NAMALWA (cell line): ENCODE results near the gene RDM1.
"Not testable (repeated sequence)": the region's sequence is repeated elsewhere in the genome, so short reads cannot be mapped to it uniquely, and the experiment has no call there.

Source experiments
- DNase-seq: peaks from one replicate; pipeline ENCODE4 v3.0.0-alpha.2; 2015; ENCODE audit warnings: low spot score

RDM1 gene, protein sequence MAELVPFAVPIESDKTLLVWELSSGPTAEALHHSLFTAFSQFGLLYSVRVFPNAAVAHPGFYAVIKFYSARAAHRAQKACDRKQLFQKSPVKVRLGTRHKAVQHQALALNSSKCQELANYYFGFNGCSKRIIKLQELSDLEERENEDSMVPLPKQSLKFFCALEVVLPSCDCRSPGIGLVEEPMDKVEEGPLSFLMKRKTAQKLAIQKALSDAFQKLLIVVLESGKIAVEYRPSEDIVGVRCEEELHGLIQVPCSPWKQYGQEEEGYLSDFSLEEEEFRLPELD

DNA sequence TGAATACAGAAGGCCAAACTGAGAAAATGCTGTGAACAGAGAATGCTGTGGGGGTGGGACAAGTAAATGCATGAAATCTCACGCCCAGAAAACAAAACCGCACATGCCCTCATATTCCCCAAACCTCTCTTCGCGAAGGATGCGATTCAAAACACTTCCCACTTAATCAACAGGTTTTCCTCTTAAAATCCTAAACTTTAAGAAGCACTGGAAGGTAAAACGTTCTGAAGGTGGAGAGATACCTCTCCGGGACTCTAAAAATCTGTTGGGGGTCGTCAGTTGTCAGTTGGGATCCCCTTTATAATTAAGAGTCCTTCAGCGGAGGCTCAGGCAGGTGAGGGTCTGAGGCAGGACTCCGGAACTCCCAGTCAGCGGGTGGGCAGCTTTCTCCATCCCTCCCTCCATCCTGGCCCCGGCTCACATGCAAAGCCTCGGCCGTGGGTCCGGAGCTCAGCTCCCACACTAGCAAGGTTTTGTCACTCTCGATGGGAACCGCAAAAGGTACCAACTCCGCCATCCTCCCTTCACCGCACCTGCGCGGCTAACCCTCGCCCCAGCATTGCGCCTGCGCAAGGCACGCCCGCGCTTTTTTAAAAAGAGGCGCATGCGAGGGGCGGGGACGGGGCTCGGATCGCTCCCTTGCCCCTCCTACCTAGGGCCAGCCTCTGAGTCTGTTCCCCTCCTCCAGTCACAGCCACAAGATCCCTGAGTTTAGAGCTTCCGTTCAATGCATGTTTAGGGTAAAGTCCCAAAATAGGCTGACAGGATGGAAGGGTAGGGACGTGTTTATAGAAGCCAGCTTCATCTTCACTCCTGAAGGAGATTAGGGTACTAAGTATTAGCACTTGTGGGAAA is at the start of gene RDM1:
Gene RDM1 (minus strand): TSS at position 563 of the 855 bp plus-strand sequence. CDS start 46 bp downstream, at position 517.
- DNase-seq, result peak; percentile 80

DNA sequence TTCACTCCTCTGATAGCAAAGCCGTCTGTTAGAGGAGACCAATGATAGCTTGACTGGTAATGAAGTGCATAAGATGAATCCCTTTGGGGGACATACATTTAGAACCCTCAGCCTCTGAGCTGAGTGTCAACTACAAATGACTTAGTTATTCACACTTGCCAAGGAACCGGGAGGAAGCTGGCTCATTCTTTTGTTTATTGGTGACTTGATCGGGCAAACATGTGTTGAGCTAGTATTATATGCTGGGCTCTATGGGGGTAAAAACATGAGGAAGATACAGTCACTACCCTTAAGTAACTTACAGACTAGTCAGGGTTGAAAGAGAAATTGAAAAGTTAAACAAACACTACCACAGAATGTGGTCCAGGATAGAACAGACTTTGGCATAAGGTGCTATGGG is 47.8 kb upstream of the RDM1 start:
- no peak for DNase-seq

DNA sequence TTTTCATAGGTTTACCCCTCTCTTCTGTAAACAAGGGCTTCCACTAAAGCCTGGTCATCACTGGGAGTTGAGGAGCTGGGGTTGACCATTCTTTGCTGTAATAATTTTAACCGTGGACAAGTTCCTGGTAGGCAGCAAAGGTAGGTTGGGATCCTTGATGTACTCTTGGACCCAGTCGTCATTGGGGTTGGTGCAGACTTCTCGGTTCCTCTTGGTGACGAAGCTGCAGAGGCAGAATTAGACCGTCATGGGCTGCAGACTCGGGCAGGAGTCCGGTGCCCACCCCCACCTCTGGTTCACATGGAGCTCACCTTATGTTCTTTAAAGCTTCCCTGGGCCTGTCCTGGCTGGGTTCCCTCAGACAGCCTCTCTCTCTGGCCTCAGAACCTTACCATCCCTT is 46.9 kb upstream of the RDM1 start:
- no peak for DNase-seq

DNA sequence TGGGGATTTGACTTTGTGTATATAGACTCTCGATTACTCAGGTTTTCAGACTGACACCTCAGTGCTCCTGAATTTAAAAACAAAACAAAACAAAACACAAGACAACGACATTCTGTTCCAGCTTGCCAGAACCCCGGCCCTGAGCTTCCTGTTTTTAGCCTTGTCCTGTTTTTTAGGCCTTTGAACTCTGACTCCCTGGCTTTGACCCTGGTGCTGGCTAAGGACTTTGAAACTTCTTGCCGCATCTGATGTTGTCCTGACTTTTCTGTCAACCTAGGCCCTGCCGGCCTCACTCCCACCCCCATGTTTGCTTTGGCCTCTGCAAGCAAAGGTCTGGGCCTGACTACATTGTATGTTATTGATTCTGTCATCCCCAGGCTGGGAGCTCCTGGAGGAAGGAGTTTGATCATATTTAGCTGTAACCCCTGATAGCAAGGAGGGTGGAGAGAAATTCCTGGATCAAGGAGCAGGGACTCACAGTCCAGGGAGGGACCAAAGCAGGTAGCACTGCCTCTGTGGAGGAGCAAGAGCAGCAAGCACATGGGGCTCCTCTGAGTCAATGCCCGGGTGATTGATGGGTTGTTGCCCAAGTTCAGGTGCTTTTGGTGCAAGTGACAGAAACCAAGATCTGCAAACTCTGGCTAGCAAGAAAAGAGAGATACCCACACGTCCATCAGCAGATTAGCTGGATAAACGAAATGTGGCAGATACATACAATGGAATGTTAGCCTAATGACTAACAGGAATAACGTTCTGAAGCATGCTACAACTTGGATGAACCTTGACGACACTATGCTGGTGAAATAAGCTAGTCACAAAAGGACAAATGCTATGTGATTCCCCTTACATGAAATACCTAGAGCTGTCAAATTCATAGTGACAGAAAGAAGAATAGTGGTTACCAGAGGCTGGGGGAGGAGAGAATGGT is 43.0 kb upstream of the RDM1 start:
- DNase-seq, result no peak

DNA sequence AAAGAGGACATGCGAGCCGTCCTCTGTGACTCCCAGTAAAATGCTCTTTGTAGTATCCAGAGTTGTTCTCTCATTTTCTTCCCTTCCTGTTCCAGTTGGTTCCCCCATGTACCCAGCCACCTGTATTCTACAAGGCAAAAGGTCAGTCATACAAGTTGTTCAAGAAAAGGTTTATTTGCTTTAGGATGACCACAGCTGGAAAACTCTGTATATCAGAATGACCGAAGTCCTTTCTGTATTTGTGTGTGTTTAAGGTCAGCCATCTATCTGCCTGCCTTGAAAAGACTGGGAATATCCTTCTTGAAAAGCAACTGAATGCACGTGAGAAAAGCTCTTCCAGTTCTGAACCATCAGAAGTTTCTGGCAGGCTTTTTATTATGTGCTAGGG is 42.4 kb upstream of the RDM1 start:
- no peak for DNase-seq

DNA sequence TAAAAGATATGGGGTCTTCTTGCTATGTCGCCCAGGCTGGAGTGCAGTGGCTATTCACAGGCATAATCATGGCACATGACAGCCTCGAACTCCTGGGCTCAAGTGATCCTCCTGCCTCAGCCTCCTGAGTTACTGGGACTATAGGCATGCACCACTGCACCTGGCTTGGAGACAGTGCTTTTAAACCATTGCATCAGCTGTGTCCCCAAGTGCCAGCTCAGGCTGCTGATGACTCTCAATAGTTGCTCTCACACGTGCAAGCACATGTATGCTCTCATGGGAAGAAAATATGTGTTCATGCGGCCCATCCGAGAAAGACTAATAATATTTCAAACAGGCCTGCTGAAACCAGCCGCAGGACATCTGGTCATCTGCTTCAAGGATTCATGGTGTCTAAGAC is 42.0 kb upstream of the RDM1 start:
- DNase-seq, result no peak

DNA sequence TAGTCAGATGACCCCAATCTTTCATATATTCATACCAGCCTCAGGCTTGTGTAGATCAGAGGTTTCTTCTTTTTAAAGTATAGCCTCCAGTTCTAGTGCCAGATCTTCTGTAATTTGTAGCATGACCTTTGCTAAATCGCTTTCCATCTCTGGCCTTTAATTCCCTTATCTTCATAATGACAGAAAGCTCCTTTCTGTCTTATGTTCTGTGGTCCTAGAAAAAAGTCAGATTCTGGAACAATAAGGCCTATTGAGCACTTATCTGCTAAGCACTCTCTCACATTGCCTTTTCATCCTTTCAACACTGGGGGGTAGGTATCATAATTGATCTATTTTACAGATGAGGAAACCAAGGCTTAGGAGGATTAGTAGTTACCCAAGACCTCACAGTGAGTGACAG is 41.5 kb upstream of the RDM1 start:
- no peak for DNase-seq

DNA sequence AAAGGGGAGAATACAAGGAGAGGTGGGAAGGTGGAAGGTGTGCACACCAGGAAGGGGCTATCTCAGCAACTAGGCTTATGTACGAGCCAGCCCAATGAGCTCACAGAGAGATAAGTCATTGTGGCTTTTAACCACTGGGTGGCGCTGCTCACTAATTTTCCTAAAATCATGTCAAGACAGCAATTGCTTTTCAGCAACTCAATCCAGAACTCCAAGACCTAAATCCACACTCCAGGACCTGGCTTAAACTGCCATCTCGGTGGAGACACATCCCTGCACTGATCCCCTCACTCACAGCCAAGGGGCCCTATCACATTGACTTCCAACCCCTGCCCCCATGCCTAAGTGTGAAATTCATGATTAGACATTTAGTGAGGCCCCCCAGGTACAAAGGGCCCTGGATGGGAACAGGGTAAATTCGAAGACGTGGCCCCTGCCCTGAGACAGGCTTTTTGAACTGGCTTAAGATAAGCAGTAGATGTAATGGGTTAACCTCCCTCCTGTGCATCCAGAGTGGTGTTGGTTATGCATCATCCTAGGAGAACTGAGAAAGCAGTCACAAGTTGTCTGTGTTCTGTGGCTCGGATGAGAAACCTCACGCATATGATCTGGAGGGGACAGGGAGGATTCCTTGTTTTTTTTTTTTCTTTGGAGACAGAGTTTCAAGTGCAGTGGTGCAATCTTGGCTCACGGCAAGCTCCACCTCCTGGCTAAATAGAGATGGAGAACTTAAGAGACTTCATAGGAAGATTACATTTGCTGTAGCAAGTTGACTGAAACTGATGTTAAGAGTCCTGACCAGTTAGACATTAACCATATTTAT is 39.2 kb upstream of the RDM1 start:
- peak; percentile 85 for DNase-seq

DNA sequence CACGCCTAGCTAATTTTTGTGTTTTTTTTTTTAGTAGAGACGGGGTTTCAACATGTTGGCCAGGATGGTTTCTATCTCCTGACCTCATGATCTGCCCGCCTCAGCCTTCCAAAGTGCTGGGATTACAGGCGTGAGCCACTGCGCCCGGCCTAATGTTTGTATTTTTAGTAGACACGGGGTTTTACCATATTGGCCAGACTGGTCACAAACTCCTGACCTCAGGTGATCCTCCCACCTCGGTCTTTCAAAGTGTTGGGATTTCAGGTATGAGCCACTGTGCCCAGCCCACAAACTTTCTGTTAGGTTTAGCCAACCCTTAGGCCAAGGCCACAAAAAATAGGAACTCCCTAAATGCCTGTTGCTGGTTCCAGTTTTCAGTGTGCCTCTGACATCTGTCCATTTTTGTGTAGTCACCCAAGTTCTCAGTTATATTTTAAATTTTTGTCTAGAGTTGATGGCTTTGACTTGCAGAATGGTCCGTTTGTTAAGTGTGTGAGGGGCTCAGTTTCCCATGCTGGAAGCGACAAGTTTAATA is 38.0 kb upstream of the RDM1 start:
- no peak for DNase-seq

DNA sequence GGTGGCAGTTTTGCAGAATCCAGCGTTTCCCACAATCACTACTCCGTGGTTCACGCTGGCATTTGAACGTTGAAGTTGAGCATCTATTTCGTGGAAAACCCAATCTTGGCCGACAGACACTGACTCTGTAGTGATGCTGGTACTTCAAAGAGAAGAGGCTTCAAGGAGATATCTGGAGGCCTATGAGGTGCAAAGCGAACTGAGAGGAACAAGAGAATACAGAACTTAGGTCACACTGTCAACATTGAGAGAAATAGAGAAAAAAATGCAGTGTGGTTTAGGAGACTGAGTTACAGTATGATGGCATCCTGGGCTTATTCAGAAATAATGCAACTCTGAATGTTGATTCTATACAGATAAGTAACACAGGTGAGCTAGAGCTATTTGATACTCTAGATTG is 34.7 kb upstream of the RDM1 start:
- no peak for DNase-seq

DNA sequence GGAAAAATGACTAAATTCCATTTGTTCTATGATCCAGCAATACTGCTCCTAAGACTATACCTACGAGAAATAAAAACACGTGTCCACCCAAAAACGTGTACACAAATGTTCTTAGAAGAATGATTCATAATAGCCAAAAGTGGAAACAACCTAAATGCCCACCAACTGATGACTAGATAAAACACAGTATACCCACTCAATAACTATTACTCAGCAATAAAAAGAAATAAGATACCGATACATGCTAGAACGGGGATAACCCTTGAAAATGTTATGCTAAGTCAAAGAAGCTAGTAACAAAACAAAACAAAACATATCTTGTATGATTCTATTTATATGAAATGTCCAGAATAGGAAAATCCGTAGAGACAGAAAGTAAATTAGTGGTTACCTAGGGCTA is 33.1 kb upstream of the RDM1 start:
- no peak for DNase-seq

DNA sequence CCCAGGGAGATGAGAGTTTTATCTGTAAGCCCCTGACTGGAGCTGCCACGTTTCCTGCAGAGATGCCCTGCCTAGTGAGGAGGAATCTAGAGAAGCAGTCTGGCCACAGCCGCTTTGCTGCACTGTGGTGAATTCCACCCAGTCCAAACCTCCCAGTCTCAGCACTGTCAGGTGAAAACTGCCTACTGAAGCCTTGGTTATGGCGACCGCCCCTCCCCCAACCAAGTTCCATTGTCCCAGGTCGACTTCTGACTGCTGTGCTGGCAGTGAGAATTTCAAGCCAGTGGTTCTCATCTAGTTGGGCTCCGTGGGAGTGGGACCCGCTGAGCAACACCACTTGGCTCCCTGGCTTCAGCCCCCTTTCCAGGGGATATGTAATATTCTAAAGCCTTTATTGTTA is 23.1 kb upstream of the RDM1 start:
- DNase-seq, result no peak

DNA sequence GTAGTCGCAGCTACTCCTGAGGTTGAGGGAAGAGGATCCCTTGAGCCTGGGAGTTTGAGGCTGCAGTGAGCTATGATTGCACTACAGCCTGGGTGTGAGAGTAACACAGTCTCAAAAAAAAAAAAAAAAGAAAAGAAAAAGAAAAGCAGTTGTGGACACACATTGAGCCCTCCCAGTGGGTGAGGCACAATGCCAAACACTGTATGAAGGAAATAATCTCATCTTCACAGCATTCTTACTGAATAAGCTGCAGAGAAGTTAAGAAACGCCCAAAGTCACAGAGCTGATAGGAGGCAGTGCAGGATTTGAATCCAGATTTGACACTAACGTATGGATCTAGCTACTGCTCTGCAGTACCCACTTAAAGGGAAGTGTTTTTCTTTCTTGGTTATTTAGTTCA is 18.8 kb upstream of the RDM1 start:
- no peak for DNase-seq

DNA sequence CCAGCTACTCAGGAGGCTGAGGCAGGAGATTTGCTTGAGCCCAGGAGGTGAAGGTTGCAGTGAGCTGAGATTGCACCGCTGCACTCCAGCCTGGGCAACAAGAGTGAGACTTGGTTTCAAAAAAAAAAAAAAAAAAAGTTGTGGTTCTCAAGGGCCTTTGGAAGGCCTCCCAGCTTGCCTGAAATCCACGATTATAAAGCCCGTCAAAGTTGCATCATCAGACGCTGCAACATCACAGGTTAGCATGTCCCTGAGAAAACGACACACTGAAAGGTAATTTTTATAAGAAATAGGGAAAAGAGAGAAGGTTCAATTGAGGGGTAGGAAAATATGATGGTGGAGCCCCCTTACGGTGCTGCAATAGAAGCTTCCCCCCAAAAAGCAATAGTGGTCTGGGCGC is 17.5 kb upstream of the RDM1 start:
- DNase-seq, result no peak

DNA sequence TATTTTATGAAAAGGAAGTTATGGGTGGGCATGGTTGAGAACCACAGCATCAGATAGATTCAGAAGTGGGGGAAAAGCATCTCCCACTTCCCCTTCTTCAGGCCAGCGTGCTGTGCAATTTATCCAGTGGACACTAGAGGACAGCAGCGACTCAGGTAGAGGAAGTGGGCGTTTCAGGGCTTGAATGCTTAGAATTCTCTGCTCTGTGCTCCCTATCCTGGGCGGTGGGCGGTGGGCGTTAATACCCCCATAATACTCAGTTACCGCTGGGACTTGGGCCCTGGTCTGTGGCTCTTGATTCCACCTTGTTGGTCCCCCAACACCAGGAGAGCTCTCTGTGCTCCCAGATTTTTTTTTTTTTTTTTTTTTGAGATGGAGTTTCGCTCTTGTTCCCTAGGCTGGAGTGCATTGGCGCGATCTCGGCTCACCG is 16.6 kb upstream of the RDM1 start:
- peak; percentile 79 for DNase-seq

DNA sequence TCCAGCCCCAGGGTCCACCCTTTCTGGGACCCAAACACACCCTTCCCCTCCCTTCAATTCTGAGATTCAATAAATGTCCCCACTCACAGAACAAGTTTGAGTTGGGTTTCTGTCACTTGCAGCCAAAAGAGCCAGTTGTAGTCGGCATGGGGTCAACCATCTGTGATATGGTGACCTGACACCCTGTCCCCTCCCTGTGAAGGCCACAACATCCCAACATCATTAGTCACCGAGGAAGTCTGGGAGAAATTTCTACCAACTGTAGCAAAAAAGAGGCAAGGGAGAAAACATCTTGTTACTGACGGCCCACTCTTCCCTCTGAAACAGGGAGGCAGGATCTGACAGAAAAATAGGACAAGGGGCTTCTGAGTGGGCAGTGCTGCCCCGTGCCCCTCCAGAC is 13.6 kb upstream of the RDM1 start:
- DNase-seq, result no peak

DNA sequence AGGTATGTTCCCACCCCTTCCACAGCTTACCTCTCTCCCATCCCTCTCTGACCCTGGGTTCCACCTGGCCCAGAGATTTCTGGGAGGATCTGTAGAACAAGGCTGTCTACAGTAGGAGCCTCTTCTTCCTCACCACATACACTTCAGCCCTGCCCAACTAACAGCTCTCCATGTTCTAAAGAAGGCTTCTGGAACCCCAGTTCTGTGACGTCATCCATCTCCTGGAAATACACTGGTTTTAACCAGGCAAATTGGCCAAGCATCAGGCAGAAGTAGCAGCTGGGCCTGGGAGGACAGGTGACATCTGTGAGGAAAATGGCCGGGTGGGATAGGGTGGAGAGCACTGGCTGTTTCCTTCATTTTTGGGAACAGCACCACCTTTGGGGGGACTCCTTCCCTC is 13.0 kb upstream of the RDM1 start, which contains the start of gene LYZL6:
Gene LYZL6 (minus strand): TSS at position 177 of the 400 bp plus-strand sequence. CDS start 4,357 bp downstream, outside the sequence.
- DNase-seq, result no peak

DNA sequence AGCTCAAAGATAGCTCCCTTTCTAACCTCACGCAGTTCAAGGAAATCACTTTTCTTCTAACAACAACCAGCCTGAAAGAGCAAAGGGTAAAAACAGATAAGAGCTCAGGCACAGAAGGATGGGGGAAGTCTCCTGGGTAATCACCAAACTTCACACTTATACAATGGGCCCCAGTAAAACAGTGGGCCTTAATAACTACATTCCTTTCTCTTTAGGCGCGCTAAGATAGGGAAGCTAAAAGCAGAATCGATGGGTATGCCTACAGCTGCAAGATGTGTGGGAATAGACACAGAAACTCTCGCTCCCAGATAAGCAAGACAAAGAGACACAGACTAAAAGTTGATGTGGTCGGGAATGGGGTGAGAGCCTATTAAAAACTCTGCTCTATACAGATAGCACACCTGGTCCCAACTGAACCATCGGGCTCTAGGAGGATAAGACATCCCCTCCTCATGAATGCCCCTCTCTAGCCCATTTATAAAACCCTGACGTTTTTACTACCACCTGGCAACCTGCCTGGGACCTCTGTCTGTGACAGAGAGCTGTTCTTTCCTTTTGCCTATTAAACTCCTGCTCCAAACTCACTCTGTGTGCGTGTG is 12.1 kb upstream of the RDM1 start:
- no peak for DNase-seq

DNA sequence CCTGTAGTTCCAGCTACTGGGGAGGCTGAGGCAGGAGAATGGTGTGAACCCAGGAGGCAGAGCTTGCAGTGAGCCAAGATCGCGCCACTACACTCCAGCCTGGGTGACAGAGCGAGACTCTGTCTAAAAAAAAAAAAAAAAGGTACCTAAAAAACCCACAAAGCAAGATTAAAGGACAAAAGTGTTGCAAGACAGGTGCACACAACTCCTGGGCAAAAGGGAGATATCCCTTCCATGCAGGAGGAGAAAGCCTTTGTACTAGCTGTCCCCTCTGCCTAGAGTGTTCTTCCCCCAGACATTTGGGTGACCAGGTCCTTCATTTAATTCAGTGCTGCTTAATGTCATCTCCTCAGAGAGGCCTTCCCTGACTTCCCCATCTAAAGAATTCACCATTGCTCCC is 7.9 kb upstream of the RDM1 start:
- DNase-seq, result not testable (repeated sequence)

DNA sequence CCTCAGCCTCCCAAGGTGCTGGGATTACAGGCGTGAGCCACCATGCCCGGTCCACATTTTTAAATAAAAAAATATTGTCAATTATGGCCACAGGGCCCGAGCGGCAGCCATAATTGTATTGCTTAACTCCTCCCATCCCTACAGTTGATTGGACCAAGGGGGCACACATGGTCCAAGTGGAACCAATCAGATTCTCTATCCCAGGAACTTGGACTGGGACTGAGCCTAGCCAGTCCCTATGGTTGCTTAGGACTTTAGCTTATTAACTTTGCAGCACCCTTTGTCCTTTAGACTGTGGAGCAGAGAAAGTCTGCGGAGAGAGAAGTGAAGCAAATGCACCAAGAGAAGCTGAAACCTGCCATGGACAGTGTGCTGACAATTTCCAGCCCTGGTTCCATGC is 5.5 kb upstream of the RDM1 start:
- peak; percentile 16 for DNase-seq

DNA sequence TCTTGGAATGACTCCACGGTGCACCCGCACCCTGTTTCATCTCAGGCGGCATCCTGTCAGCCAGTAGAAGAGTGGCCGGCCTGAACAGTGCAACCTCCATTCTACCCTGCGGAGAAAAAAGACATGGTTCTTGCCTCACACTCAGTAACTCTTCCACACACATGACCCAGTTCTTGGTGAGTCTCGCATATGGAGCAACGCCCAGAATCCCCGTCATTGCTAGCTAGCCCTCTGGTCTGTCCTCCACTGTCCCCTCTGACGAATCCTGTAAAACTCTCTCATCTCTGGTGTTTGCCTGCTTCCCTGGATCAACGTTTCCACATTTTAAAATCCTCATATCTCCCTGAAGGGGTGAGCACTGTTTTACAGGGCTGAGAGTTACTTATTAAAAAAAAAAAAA is 4.2 kb upstream of the RDM1 start:
- DNase-seq, result no peak
